IMR-90 (cell line): ENCODE measurements around the gene MGAT5B. TPM values are rescaled to one million over a fixed set of nuclear protein-coding genes. Genes with fewer than 3 reads are reported as not detected.

Experiments
- ATAC-seq: fragments of 200-7000 bp; cut with Tn5 transposase; 2 replicates; pipeline ENCODE4 v1.9.1; 2020; ENCODE audit warnings: low read depth, mild to moderate bottlenecking, moderate library complexity
- BruUV-seq: library from RNA; stranded (reverse); fragments of 400-500 nt; replicated peaks from 2 replicates; lab custom pipeline; 2021; lab: Mats Ljungman, UMichigan
- CTCF ChIA-PET: fragments of 300-600 bp; formaldehyde crosslinking; extraction: SDS; loops from one replicate; lab custom pipeline; 2021; ENCODE audit warnings: antibody characterized with exemption; lab: Yijun Ruan, JAX
- POLR2A ChIA-PET: fragments of 300-600 bp; sonication (Branson Sonifier 250); formaldehyde crosslinking; loops from one replicate; lab custom pipeline; 2022; ENCODE audit warnings: antibody characterized with exemption; ENCODE audit not compliant: unreplicated experiment; lab: Charles Lee
- DNase-seq: peaks from one replicate; pipeline ENCODE4 v3.0.0; 2013
- H2AFZ ChIP-seq: replicated peaks from 2 replicates; pipeline ENCODE3; 2013; ENCODE audit warnings: low read length, mild to moderate bottlenecking; ENCODE audit not compliant: poor library complexity
- H2AK5ac ChIP-seq: 2 replicates; pipeline ENCODE4 v1.6.1; 2013; ENCODE audit warnings: low read depth, low read length, inconsistent platforms
- H2AK9ac ChIP-seq: replicated peaks from 2 replicates; pipeline ENCODE3; 2013; ENCODE audit warnings: mild to moderate bottlenecking, low read depth, low read length, moderate library complexity; ENCODE audit not compliant: poor library complexity
- H2BK120ac ChIP-seq: 2 replicates; pipeline ENCODE4 v1.6.1; 2013; ENCODE audit warnings: low read depth, low read length, inconsistent platforms
- H2BK15ac ChIP-seq: 3 replicates; pipeline ENCODE4 v1.6.1; 2013; ENCODE audit warnings: low read depth, low read length, inconsistent platforms
- H2BK20ac ChIP-seq: 2 replicates; pipeline ENCODE4 v1.6.1; 2013; ENCODE audit warnings: low read depth, mild to moderate bottlenecking, inconsistent platforms, low read length, moderate library complexity
- H2BK5ac ChIP-seq: 2 replicates; pipeline ENCODE4 v1.6.1; 2013; ENCODE audit warnings: mild to moderate bottlenecking, low read depth, low read length, inconsistent platforms; ENCODE audit not compliant: poor library complexity, severe bottlenecking
- H3K14ac ChIP-seq: replicated peaks from 2 replicates; pipeline ENCODE4 v1.6.1; 2013; ENCODE audit warnings: low read depth, low read length, inconsistent platforms
- H3K18ac ChIP-seq: 2 replicates; pipeline ENCODE4 v1.6.1; 2013; ENCODE audit warnings: low read depth, low read length, control low read depth
- H3K23ac ChIP-seq: 2 replicates; pipeline ENCODE4 v1.6.1; 2013; ENCODE audit warnings: low read depth, low read length, inconsistent platforms
- H3K27ac ChIP-seq: 2 replicates; pipeline ENCODE4 v1.5.1; 2013; ENCODE audit warnings: mild to moderate bottlenecking, control low read depth, low read length; ENCODE audit not compliant: insufficient read depth
- H3K27me3 ChIP-seq: 2 replicates; pipeline ENCODE4 v1.6.1; 2013; ENCODE audit warnings: low read length; ENCODE audit not compliant: control insufficient read depth, insufficient read depth
- H3K36me3 ChIP-seq: 2 replicates; pipeline ENCODE4 v1.6.1; 2013; ENCODE audit warnings: low read length, mixed read lengths; ENCODE audit not compliant: control insufficient read depth, insufficient read depth
- H3K4ac ChIP-seq: 2 replicates; pipeline ENCODE4 v1.6.1; 2013; ENCODE audit warnings: low read depth, low read length, inconsistent platforms
- H3K4me1 ChIP-seq: 2 replicates; pipeline ENCODE4 v1.6.1; 2013; ENCODE audit warnings: low read length, mixed read lengths; ENCODE audit not compliant: control insufficient read depth, insufficient read depth
- H3K4me2 ChIP-seq: 2 replicates; pipeline ENCODE4 v1.6.1; 2013; ENCODE audit warnings: low read depth, mild to moderate bottlenecking, control low read depth, low read length, moderate library complexity
- H3K4me3 ChIP-seq: 2 replicates; pipeline ENCODE4 v1.5.1; 2013; ENCODE audit warnings: low read depth, mild to moderate bottlenecking, control low read depth, low read length, moderate library complexity; ENCODE audit not compliant: insufficient read depth
- H3K56ac ChIP-seq: 2 replicates; pipeline ENCODE4 v1.6.1; 2013; ENCODE audit warnings: low read length, inconsistent platforms; ENCODE audit not compliant: insufficient read depth; ENCODE audit errors: extremely low read depth
- H3K79me1 ChIP-seq, 2 experiments: 2 replicates each; pipeline ENCODE4 v1.6.1; 2013; ENCODE audit warnings: low read length in 2 of 2, inconsistent platforms in 1 of 2, low read depth in 1 of 2
- H3K9ac ChIP-seq: 2 replicates; pipeline ENCODE4 v1.6.1; 2013; ENCODE audit warnings: low read depth, low read length, control low read depth
- H3K9me1 ChIP-seq: 2 replicates; pipeline ENCODE4 v1.6.1; 2013; ENCODE audit warnings: low read length, inconsistent platforms; ENCODE audit not compliant: insufficient read depth
- H3K9me3 ChIP-seq: 2 replicates; pipeline ENCODE4 v1.6.1; 2013; ENCODE audit warnings: low read length; ENCODE audit not compliant: control insufficient read depth, insufficient read depth
- H4K20me1 ChIP-seq: 2 replicates; pipeline ENCODE4 v1.6.1; 2013; ENCODE audit warnings: low read length, inconsistent platforms; ENCODE audit not compliant: insufficient read depth
- H4K5ac ChIP-seq: 2 replicates; pipeline ENCODE4 v1.6.1; 2013; ENCODE audit warnings: mild to moderate bottlenecking, low read depth, low read length, control low read depth
- H4K8ac ChIP-seq, 2 experiments: 2 replicates each; pipeline ENCODE4 v1.6.1; 2013; ENCODE audit warnings: low read depth in 2 of 2, low read length in 2 of 2, control low read depth in 1 of 2, inconsistent platforms in 1 of 2
- H4K91ac ChIP-seq: 2 replicates; pipeline ENCODE4 v1.6.1; 2013; ENCODE audit warnings: low read depth, low read length, inconsistent platforms; ENCODE audit not compliant: insufficient read depth
- BHLHE40 ChIP-seq: fragments of 150-350 bp; IDR thresholded peaks from 2 replicates; pipeline ENCODE4 v1.6.1; 2016; ENCODE audit warnings: mild to moderate bottlenecking, low read depth, low read length
- CEBPB ChIP-seq: IDR thresholded peaks from 2 replicates; pipeline ENCODE4 v1.6.1; 2012; ENCODE audit warnings: low read depth, low read length, improper control_type of control experiment
- CHD1 ChIP-seq: IDR thresholded peaks from 2 replicates; pipeline ENCODE4 v1.6.1; 2012; ENCODE audit warnings: low read depth, low read length, improper control_type of control experiment
- FOS ChIP-seq: fragments of 150-350 bp; IDR thresholded peaks from 2 replicates; pipeline ENCODE4 v1.6.1; 2016; ENCODE audit warnings: low read depth, low read length
- MAFK ChIP-seq: IDR thresholded peaks from 2 replicates; pipeline ENCODE4 v1.6.1; 2012; ENCODE audit warnings: low read depth, low read length, improper control_type of control experiment
- MAZ ChIP-seq: IDR thresholded peaks from 2 replicates; pipeline ENCODE4 v1.6.1; 2012; ENCODE audit warnings: low read depth, mild to moderate bottlenecking, low read length, improper control_type of control experiment, moderate library complexity, borderline replicate concordance
- MXI1 ChIP-seq: IDR thresholded peaks from 2 replicates; pipeline ENCODE4 v1.6.1; 2012; ENCODE audit warnings: low read depth, mild to moderate bottlenecking, low read length, moderate library complexity, borderline replicate concordance
- NFE2L2 ChIP-seq: fragments of 150-350 bp; IDR thresholded peaks from 2 replicates; pipeline ENCODE4 v1.6.1; 2016; ENCODE audit warnings: low read depth, mild to moderate bottlenecking, low read length
- POLR2A ChIP-seq: IDR thresholded peaks from 2 replicates; pipeline ENCODE4 v1.6.1; 2012; ENCODE audit warnings: mild to moderate bottlenecking, low read depth, low read length
- RAD21 ChIP-seq: IDR thresholded peaks from 2 replicates; pipeline ENCODE4 v1.6.1; 2012; ENCODE audit warnings: low read length, improper control_type of control experiment
- RCOR1 ChIP-seq: IDR thresholded peaks from 2 replicates; pipeline ENCODE4 v1.6.1; 2012; ENCODE audit warnings: mild to moderate bottlenecking, low read length, improper control_type of control experiment; ENCODE audit not compliant: insufficient replicate concordance
- RFX5 ChIP-seq: IDR thresholded peaks from 2 replicates; pipeline ENCODE4 v1.8.0; 2012; ENCODE audit warnings: low read depth, mild to moderate bottlenecking, low read length, moderate library complexity
- SMC3 ChIP-seq: fragments of 150-350 bp; IDR thresholded peaks from 2 replicates; pipeline ENCODE4 v1.6.1; 2016; ENCODE audit warnings: low read depth, mild to moderate bottlenecking, antibody characterized with exemption, low read length, moderate library complexity
- WGBS, 2 experiments: methylation state at CpG; one replicate each; pipeline versions ENCODE4 v1.1.5 to v1.1.7; 2013; ENCODE audit warnings: missing lambda C conversion rate in 2 of 2; ENCODE audit not compliant: insufficient read length in 1 of 2; ENCODE audit errors: extremely low coverage in 2 of 2; 5-methylcytosine and 5-hydroxymethylcytosine counted together
- dilution Hi-C: fragments of 300-500 bp; cut with HindIII; formaldehyde crosslinking; loops from one replicate; pipeline ENCODE4 v1.14.3; 2018; ENCODE audit warnings: low sequenced_read_pairs; ENCODE audit not compliant: unreplicated experiment
- in situ Hi-C: fragments of 300-500 bp; cut with MboI; formaldehyde crosslinking; loops from 3 replicates; pipeline ENCODE4 v1.14.3; 2019; ENCODE audit warnings: low sequenced_read_pairs, inconsistent platforms, mixed read lengths
- intact Hi-C: fragments of 100-400 bp; cut with micrococcal nuclease; formaldehyde crosslinking; loops from 2 replicates; pipeline ENCODE4 v1.10.0; 2022
- polyA plus RNA-seq, 3 experiments: library from polyadenylated mRNA; depleted of rRNA; stranded (reverse); fragments of >200 nt; gene quantifications; 2 replicates each; pipeline ENCODE4 v1.2.3, GENCODE V29; 2012; ENCODE audit warnings: low replicate concordance in 1 of 3
- total RNA-seq: library from RNA; depleted of rRNA; stranded (reverse); fragments of >200 nt; gene quantifications from 2 replicates; pipeline ENCODE4 v1.2.3, GENCODE V29; 2012
- TF ChIP-seq, protein P1 (sequence below): conservative IDR thresholded peaks from 2 replicates; pipeline ENCODE4 v1.5.1; 2012; ENCODE audit warnings: mild to moderate bottlenecking, low read depth, low read length, improper control_type of control experiment
- TF ChIP-seq, protein P2 (sequence below): fragments of 150-350 bp; IDR thresholded peaks from 2 replicates; pipeline ENCODE4 v1.6.1; 2017; ENCODE audit warnings: mild to moderate bottlenecking, antibody characterized with exemption, low read length, low read depth
- TF ChIP-seq, protein P3 (sequence below): fragments of 150-350 bp; IDR thresholded peaks from 2 replicates; pipeline ENCODE4 v1.6.1; 2016; ENCODE audit warnings: low read depth, mild to moderate bottlenecking, low read length, moderate library complexity, borderline replicate concordance

Gene MGAT5B
- total and polyA plus RNA-seq, 2 of the 4 experiments (the other 2 are of a cell fraction): 0.54 to 2.0 TPM

DNA sequence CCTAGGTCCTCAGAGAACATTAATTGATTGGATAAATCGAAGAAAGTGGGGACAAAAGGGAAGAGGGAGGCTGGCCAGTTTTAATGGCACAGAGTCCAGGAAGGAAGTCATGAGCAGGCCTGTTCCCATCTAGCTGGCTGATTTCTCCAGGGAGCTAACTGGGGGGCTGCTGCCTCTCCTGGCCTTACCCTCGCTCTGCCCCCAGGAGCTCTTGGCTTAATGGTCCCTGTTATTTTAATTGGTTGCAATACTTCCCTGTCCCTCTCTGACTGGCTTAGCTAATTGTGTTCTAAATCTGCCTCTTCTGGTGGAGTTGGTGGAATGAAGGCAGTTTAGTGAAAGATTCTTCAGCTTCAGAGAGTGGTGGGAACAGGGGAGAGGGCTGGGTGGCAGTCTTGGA, 61.4 kb downstream of the MGAT5B start:
- in situ Hi-C loops: no loop called here
- Histone ChIP-seq H2BK120ac (no peak overlapping the region), H3K36me3 (no peaks in the 10 kb centered on the region), H3K4me2 (no peak overlapping the region), H3K4me3 (no peak overlapping the region), H3K4me1 (no peaks in the 10 kb centered on the region), H2AK5ac (no peak overlapping the region), H4K91ac (no peak overlapping the region), H4K5ac (no peak overlapping the region), H2BK5ac (no peak overlapping the region), H3K18ac (no peak overlapping the region), H3K14ac (no peak overlapping the region), H3K27me3 (peaks cover 11% of the 10 kb centered on the region), H4K8ac (no peak overlapping the region), H3K27ac (no peak overlapping the region), H3K56ac (no peak overlapping the region), H3K9me3 (no peaks in the 10 kb centered on the region), H2BK20ac (no peak overlapping the region), H3K9me1 (no peaks in the 10 kb centered on the region), H3K79me1 (no peaks in the 10 kb centered on the region), H3K23ac (no peak overlapping the region), H2AK9ac (no peak overlapping the region), H3K4ac (no peak overlapping the region), H4K20me1 (no peaks in the 10 kb centered on the region; the same call in 1 of the 2 replicates), H2BK15ac (no peak overlapping the region), H2AFZ (peak overlapping the region; percentile 11), H3K9ac (no peak overlapping the region)
- no TSS peak for BruUV-seq
- intact Hi-C loops: no loop called here
- dilution Hi-C loops: no loop called here
- DNase-seq: no peak
- WGBS, 2 experiments: no CpG with 5 or more reads among the region's 2 CpGs
- ChIA-PET CTCF (no interaction called here), POLR2A (no interaction called here)
- TF ChIP-seq RCOR1 (no peak), FOS (no peak), MXI1 (no peak), RFX5 (no peak), CEBPB (no peak), CHD1 (no peak), RAD21 (no peak), POLR2A (no peak), MAFK (no peak), NFE2L2 (no peak), MAZ (no peak), BHLHE40 (no peak), SMC3 (no peak)
- TF ChIP-seq, protein P1, sequence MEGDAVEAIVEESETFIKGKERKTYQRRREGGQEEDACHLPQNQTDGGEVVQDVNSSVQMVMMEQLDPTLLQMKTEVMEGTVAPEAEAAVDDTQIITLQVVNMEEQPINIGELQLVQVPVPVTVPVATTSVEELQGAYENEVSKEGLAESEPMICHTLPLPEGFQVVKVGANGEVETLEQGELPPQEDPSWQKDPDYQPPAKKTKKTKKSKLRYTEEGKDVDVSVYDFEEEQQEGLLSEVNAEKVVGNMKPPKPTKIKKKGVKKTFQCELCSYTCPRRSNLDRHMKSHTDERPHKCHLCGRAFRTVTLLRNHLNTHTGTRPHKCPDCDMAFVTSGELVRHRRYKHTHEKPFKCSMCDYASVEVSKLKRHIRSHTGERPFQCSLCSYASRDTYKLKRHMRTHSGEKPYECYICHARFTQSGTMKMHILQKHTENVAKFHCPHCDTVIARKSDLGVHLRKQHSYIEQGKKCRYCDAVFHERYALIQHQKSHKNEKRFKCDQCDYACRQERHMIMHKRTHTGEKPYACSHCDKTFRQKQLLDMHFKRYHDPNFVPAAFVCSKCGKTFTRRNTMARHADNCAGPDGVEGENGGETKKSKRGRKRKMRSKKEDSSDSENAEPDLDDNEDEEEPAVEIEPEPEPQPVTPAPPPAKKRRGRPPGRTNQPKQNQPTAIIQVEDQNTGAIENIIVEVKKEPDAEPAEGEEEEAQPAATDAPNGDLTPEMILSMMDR: no peak
- TF ChIP-seq, protein P2, sequence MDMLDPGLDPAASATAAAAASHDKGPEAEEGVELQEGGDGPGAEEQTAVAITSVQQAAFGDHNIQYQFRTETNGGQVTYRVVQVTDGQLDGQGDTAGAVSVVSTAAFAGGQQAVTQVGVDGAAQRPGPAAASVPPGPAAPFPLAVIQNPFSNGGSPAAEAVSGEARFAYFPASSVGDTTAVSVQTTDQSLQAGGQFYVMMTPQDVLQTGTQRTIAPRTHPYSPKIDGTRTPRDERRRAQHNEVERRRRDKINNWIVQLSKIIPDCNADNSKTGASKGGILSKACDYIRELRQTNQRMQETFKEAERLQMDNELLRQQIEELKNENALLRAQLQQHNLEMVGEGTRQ: no peak
- TF ChIP-seq, protein P3, sequence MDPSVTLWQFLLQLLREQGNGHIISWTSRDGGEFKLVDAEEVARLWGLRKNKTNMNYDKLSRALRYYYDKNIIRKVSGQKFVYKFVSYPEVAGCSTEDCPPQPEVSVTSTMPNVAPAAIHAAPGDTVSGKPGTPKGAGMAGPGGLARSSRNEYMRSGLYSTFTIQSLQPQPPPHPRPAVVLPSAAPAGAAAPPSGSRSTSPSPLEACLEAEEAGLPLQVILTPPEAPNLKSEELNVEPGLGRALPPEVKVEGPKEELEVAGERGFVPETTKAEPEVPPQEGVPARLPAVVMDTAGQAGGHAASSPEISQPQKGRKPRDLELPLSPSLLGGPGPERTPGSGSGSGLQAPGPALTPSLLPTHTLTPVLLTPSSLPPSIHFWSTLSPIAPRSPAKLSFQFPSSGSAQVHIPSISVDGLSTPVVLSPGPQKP: no peak
- no peak for ATAC-seq
